ENCODE data around the gene ANKIB1. TPM values are rescaled to one million over a fixed set of nuclear protein-coding genes. Genes with fewer than 3 reads are reported as not detected.
A peak's percentile ranks its signal among the peaks of the same experiment; 100 is the strongest.
"Not testable (repeated sequence)": the region's sequence is repeated elsewhere in the genome, so short reads cannot be mapped to it uniquely, and the experiment has no call there.

ANKIB1 gene
- total RNA-seq, 1 experiment from 2014 or later, result 17.5 TPM

DNA sequence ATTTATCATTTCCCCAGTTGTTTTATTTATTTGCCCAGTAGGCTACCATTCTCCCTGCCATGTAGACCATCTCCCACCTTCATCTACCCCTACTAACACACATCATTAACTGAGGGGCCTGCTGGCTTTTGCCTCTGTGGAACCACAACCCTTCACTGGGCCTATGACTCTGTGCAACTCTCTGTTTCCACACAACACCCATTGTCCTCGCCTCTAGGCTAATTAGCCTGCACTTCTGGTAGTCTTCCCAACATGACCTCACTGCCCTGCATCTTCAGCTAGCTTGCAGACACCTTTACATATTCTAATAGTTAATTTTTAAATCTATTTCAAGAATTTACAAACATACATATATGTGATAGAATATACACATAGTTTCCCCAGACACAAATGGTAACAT lies 7.5 kb downstream of the ANKIB1 start:
- no peak overlapping the region for H3K4me3 ChIP-seq (ENCODE audit: insufficient read depth, low read depth, low read length)
- no peaks in the 10 kb centered on the region for H3K27me3 ChIP-seq (ENCODE audit: control insufficient read depth, insufficient read depth, low read length)
- no peak for DNase-seq
- no peaks in the 10 kb centered on the region for H3K36me3 ChIP-seq (replicated peaks; ENCODE audit: control insufficient read depth, insufficient read depth, low read length)

DNA sequence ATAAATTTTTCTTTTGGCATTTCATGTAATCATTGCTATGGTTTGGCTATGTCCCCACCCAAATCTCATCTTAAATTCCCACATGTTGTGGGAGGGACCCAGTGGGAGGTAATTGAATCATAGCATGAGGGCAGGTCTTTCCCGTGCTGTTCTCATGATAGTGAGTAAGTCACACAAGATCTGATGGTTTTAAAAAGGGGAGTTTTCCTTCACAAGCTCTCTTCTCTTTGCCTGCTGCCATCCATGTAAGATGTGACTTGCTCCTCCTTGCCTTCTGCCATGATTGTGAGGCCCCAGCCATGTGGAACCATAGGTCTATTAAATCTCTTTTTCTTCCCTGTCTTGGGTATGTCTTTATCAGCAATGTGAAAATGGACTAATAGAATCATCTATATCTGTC lies 9.0 kb downstream of the ANKIB1 start:
- H3K27me3 ChIP-seq (ENCODE audit: control insufficient read depth, insufficient read depth, low read length); H3K4me3 ChIP-seq (ENCODE audit: insufficient read depth, low read depth, low read length); DNase-seq; H3K36me3 ChIP-seq (replicated peaks; ENCODE audit: control insufficient read depth, insufficient read depth, low read length): not testable (repeated sequence)

DNA sequence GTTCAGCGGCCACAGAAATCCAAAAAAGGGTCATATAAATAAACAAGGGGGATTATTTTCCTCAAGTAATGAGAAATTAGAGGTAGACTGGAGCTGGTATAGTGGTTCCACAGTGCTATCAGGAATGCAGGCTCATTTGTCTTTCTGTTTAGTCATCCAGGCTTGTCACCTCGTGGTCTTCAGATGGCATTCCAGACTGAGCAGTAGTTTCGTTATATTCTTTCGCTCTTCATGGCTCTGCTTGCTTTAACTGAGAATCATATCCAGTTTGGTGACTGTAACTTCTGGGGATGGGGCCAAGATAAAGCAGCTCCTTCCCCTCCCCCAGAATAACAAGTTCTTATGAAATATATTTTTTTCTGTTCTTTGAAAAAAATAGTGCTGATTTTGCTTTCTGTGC lies 9.5 kb downstream of the ANKIB1 start:
- Histone ChIP-seq H3K27me3 (ENCODE audit: control insufficient read depth, insufficient read depth, low read length) (no peaks in the 10 kb centered on the region), H3K36me3 (replicated peaks; ENCODE audit: control insufficient read depth, insufficient read depth, low read length) (no peaks in the 10 kb centered on the region), H3K4me3 (ENCODE audit: insufficient read depth, low read depth, low read length) (no peak overlapping the region)
- no peak for DNase-seq

DNA sequence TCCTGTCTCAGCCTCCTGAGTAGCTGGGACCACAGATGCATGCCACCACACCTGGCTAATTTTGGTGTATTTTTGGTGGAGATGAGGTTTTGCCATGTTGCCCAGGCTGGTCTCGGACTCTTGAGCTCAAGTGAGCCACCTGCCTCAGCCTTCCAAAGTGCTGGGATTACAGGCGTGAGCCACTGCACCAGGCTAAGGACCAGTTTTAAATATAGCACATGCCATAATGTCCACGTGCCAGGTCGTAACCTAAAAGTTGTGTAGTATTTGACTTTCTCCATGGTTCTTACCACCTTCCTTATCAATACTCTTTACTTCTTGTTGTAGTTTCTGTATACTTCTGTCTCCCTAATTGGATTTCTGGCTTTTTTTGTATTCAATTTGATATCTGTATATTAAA lies 13.3 kb downstream of the ANKIB1 start:
- DNase-seq, result no peak
- H3K27me3 ChIP-seq (ENCODE audit: control insufficient read depth, insufficient read depth, low read length), result no peaks in the 10 kb centered on the region
- no peaks in the 10 kb centered on the region for H3K36me3 ChIP-seq (replicated peaks; ENCODE audit: control insufficient read depth, insufficient read depth, low read length)
- no peak overlapping the region for H3K4me3 ChIP-seq (ENCODE audit: insufficient read depth, low read depth, low read length)

DNA sequence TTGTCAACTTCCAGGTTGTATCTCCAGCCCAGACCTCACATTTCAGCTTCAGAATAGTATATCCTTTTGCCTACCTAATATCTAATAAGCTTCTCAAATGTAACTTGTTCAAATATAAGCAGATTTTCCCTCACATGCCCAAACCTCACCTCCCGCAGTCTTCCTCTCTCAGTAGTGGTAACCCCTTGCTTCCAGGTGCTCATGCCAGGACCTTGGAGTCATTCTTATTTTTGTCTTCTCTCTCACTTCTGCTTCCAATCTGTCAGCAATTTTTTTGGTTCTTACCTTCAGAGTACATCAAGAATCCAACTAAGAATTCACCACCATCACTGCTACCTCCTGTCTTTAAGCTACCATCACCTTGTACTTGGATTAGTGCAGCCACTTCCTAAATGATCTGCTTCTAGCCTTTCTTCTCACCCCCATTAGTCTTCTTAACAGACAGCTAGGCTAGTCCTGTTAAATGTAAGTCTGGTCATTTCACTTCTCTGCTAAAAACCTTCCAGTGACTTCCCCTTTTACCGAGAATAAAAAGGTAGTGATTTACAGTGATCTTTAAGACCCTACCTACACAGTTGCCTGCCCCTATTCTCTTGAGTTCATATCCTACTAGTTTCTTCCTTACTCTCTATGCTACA lies 14.0 kb downstream of the ANKIB1 start:
- no peaks in the 10 kb centered on the region for H3K27me3 ChIP-seq (ENCODE audit: control insufficient read depth, insufficient read depth, low read length)
- no peaks in the 10 kb centered on the region for H3K36me3 ChIP-seq (replicated peaks; ENCODE audit: control insufficient read depth, insufficient read depth, low read length)
- no peak for DNase-seq
- no peak overlapping the region for H3K4me3 ChIP-seq (ENCODE audit: insufficient read depth, low read depth, low read length)

DNA sequence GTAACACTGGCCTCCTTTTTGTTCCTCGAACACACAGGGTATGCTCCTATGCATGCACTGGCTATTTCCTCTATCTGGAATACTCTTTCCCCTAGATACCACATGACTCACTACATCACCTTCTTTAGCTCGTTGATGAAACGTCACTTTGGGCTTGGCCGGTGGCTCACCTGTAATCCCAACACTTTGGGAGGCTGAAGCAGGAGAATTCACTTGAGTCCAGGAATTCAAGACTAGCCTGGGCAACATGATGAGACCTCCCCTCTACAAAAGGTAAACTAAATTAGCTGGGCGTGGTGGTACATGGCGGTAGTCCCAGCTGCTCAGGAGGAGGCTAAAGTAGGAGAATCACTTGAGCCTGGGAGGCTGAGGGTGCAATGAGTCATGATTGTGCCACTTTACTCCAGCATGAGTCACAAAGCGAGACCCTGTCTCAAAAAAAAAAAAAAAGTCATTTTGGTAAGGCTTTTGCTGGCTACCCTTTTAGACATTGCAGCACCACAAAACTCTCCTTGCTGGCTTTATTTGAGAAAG lies 14.5 kb downstream of the ANKIB1 start:
- no peak for DNase-seq
- H3K36me3 ChIP-seq (replicated peaks; ENCODE audit: control insufficient read depth, insufficient read depth, low read length), result no peaks in the 10 kb centered on the region
- no peak overlapping the region for H3K4me3 ChIP-seq (ENCODE audit: insufficient read depth, low read depth, low read length)
- no peaks in the 10 kb centered on the region for H3K27me3 ChIP-seq (ENCODE audit: control insufficient read depth, insufficient read depth, low read length)

DNA sequence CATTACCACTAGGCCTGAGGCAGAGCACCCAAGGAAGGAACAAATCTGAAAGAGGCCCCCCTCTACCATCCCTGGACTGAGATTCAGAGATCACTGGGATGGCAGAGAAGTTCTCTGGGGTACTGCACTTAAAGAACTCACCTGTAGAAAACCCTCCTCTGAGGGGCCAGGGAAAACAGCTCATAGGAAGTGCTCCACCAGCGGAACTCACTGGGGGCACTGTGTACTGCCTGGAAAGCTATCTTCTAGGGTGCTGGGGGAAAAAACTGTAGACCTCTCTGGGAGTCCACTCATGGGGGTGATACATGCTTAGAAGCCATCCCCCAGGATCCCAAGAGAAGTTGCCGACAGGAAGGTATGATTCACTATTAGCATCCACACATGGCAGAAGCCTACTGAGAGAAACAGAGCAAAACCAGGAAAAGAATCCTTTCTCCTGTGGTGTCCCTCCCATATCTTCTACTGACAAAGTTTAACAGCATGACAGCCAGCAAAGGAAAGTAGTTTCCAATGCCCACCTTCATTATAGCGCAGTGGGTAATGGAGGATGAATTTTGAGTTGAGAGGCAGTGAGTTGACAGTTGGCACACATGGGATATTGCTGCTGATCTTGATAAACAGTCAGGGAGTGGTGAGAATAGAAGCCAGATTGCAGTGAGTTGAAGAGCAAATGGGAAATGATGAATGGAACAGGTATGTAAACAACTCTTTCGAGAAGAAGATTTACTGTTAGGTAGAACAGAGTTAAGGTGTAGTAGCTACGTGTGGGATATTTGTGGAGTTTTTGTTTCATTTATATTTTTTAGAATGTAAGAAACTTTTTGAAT lies 20.9 kb downstream of the ANKIB1 start:
- Histone ChIP-seq H3K27me3 (ENCODE audit: control insufficient read depth, insufficient read depth, low read length) (no peaks in the 10 kb centered on the region), H3K36me3 (replicated peaks; ENCODE audit: control insufficient read depth, insufficient read depth, low read length) (no peaks in the 10 kb centered on the region), H3K4me3 (ENCODE audit: insufficient read depth, low read depth, low read length) (no peak overlapping the region)
- DNase-seq, result peak; percentile 22

DNA sequence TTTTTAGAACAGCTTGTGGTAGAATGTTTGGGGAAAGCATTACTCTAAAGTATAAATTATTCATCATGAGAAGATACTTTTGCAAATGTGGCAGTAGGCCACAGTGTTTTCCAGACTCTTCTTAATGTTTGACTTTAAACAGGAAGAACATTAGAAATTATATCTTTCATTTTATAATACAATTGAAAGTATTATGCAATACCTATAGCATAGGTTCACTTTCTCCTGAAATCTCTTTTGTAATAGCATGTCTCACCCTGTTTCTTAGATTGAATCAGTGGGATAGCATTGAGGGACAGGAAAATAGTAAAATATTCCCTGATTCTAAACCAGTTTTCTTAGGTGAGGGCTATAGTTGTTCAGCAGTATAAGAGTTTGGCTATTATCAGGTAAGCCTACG lies 23.1 kb downstream of the ANKIB1 start:
- Histone ChIP-seq H3K4me3 (ENCODE audit: insufficient read depth, low read depth, low read length) (no peak overlapping the region), H3K27me3 (ENCODE audit: control insufficient read depth, insufficient read depth, low read length) (no peaks in the 10 kb centered on the region), H3K36me3 (replicated peaks; ENCODE audit: control insufficient read depth, insufficient read depth, low read length) (no peaks in the 10 kb centered on the region)
- no peak for DNase-seq

DNA sequence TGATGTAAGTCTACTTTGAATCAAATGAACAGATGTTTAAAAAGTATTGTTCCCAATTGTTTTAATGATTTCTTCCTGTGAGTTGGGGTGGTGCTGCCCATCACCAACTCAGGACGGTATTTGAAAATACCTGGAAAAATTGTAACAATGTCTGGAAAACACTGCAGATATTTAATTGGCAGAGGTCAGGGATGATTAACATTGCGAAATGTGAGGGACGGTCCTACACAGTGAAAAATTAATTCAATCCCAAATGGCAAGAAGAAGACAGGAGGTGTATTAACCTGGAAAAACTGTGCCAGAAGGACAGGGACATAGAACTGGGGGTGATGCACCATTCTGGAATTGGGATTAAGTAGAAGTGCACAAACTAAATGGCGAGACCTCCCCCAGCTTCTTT lies 29.6 kb downstream of the ANKIB1 start:
- H3K4me3 ChIP-seq (ENCODE audit: insufficient read depth, low read depth, low read length), result no peak overlapping the region
- no peaks in the 10 kb centered on the region for H3K36me3 ChIP-seq (replicated peaks; ENCODE audit: control insufficient read depth, insufficient read depth, low read length)
- no peak for DNase-seq

DNA sequence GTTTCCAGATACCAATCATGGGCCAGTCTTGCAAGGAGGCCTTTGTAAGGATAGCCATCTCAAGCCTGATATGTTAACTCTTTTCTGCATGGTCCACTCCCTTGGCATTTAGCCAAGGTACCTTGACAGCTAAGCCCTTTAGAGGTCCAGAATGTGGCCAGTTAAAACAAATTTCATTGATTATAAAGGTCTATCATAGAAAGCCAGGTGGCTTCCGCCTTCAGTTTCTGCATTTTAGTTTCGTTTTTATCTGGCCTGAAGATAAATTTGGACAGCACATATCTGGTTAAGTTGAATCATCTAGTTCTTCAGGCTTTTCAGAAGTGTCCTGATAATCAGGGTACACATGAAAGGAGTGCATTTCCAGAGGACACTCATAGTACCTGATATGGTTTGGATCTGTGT lies 30.7 kb downstream of the ANKIB1 start:
- no peak overlapping the region for H3K4me3 ChIP-seq (ENCODE audit: insufficient read depth, low read depth, low read length)
- no peaks in the 10 kb centered on the region for H3K27me3 ChIP-seq (ENCODE audit: control insufficient read depth, insufficient read depth, low read length)
- DNase-seq, result no peak
- H3K36me3 ChIP-seq (replicated peaks; ENCODE audit: control insufficient read depth, insufficient read depth, low read length), result no peaks in the 10 kb centered on the region

More for the DNA sequence above, 29.6 kb downstream of the ANKIB1 start:
- H3K27me3 ChIP-seq (ENCODE audit: control insufficient read depth, insufficient read depth, low read length), result no peaks in the 10 kb centered on the region

DNA sequence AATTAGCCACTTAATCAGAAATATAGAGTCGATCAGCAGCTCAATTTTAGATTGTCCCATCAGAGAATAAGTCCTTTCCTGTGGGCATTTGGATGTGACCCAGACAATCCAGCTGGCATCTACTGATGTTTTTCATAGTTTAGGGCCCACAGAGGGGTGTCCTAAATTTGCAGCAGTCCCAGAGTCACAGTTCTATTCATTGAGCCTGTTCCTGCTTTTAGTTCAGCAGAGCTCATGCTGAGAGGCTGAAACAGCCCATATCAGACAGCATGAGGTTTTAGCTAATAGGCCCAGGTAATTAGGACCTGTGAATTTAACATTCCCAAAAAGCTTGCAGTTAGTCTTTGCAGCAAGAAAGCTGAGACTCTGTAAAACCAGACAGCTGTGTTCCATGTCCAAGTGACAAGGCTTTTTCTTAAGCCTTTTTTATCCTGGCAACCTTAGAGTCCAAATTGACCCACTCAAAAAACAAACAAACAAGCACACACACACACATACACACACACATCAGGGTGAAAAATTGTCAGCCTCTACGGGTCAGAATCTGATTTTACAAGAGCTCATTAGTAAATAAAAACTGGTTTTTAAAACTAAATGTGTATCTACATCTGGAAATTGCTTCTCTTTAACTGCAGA lies 33.7 kb downstream of the ANKIB1 start:
- Histone ChIP-seq H3K4me3 (ENCODE audit: insufficient read depth, low read depth, low read length) (no peak overlapping the region), H3K36me3 (replicated peaks; ENCODE audit: control insufficient read depth, insufficient read depth, low read length) (no peaks in the 10 kb centered on the region), H3K27me3 (ENCODE audit: control insufficient read depth, insufficient read depth, low read length) (no peaks in the 10 kb centered on the region)
- no peak for DNase-seq

DNA sequence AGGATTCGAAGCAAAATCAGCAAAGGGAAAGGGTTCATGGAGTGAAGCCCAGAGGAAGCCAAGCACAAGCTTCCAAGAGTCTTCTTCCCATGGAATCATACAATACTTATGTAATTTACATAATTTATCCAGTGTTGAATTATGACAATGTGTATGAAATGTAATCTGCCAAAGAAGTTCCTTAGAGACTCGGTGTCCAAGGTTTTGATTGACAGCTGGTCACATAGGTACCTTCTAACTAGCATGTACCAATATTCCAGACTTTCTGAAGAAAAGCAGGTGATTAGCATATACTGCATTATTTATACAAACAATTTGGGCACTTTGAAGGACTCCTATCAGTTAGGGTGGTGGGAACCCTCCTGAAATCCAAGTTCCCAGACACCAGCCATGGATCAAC lies 35.3 kb downstream of the ANKIB1 start:
- H3K27me3 ChIP-seq (ENCODE audit: control insufficient read depth, insufficient read depth, low read length), result no peaks in the 10 kb centered on the region
- no peaks in the 10 kb centered on the region for H3K36me3 ChIP-seq (replicated peaks; ENCODE audit: control insufficient read depth, insufficient read depth, low read length)
- no peak overlapping the region for H3K4me3 ChIP-seq (ENCODE audit: insufficient read depth, low read depth, low read length)
- DNase-seq, result no peak

DNA sequence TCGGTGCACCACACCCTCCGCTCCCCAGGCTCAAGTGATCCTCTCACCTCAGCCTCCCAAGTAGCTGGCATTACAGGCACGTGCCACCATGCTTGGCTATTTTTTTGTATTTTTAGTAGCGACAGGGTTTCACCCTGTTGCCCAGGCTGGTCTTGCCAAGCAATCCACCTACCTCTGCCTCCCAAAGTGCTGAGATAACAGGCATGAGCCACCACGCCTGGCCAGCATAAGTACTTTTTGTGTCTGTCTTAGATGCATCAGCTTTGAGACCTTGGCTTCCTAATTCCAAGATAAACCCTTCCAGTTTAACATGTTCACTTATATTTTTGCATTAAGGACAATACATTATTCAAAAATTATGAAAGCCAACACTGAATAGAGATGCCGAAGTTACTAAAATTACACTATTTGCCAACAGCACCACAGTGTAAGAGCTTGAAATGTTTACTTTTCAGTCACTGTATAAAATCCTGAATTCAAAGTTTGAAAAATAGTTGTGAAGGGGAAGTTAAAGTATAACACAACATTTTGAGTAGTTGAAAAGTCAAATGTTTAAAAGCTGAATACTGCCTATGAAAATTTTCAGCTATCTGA lies 36.5 kb downstream of the ANKIB1 start:
- no peak overlapping the region for H3K4me3 ChIP-seq (ENCODE audit: insufficient read depth, low read depth, low read length)
- no peaks in the 10 kb centered on the region for H3K36me3 ChIP-seq (replicated peaks; ENCODE audit: control insufficient read depth, insufficient read depth, low read length)
- no peaks in the 10 kb centered on the region for H3K27me3 ChIP-seq (ENCODE audit: control insufficient read depth, insufficient read depth, low read length)
- DNase-seq, result no peak

DNA sequence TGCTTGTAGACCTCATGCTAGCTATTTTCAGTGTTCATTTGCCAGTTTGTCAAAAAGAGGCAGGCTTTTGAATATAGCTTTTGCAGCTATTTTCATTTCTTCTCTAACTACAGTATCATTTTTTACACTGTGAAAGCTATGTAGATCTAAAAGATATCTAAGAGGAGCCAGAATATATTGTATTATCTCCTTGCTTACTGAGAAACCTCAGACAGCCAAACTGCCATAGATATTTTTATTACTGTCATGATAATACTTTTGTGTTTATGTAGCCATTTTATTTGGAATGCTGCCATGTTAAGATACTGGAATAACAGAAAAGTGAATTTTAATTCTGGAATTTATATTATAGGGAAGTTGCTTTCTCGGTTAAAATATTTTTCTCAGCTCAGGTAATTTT lies 37.2 kb downstream of the ANKIB1 start:
- H3K27me3 ChIP-seq (ENCODE audit: control insufficient read depth, insufficient read depth, low read length), result no peaks in the 10 kb centered on the region
- H3K4me3 ChIP-seq (ENCODE audit: insufficient read depth, low read depth, low read length), result no peak overlapping the region
- no peak for DNase-seq
- H3K36me3 ChIP-seq (replicated peaks; ENCODE audit: control insufficient read depth, insufficient read depth, low read length), result no peaks in the 10 kb centered on the region
